Glutamatergic neuron (in vitro differentiated cells): Measurements from ENCODE around the gene ENPP3. TPM values are rescaled to one million over a fixed set of nuclear protein-coding genes. Genes with fewer than 3 reads are reported as not detected.

Experiments
- DNase-seq: peaks from one replicate; pipeline ENCODE4 v3.0.0; 2022
- H3K27ac Mint-ChIP-seq: one replicate; pipeline ENCODE4 v1.8.0; 2020; ENCODE audit warnings: mild to moderate bottlenecking, mixed read lengths, inconsistent platforms; ENCODE audit not compliant: unreplicated experiment
- H3K27me3 Mint-ChIP-seq: one replicate; pipeline ENCODE4 v1.8.0; 2020; ENCODE audit warnings: mild to moderate bottlenecking, moderate library complexity, mixed read lengths, inconsistent platforms; ENCODE audit not compliant: unreplicated experiment
- H3K36me3 Mint-ChIP-seq: one replicate; pipeline ENCODE4 v1.8.0; 2020; ENCODE audit warnings: mild to moderate bottlenecking, mixed read lengths, inconsistent platforms; ENCODE audit not compliant: unreplicated experiment
- H3K4me1 Mint-ChIP-seq: one replicate; pipeline ENCODE4 v1.8.0; 2020; ENCODE audit warnings: mild to moderate bottlenecking, low read depth, mixed read lengths, inconsistent platforms; ENCODE audit not compliant: unreplicated experiment
- H3K4me3 Mint-ChIP-seq: one replicate; pipeline ENCODE4 v1.8.0; 2020; ENCODE audit warnings: mild to moderate bottlenecking, mixed read lengths, inconsistent platforms; ENCODE audit not compliant: unreplicated experiment
- H3K9me3 Mint-ChIP-seq: one replicate; pipeline ENCODE4 v1.8.0; 2020; ENCODE audit warnings: mild to moderate bottlenecking, moderate library complexity, mixed read lengths, inconsistent platforms; ENCODE audit not compliant: unreplicated experiment
- CTCF ChIP-seq: fragments of 200-600 bp; sonication (generic); IDR thresholded peaks from one replicate; pipeline ENCODE4 v1.5.0; 2021; ENCODE audit not compliant: partially characterized antibody, unreplicated experiment
- total RNA-seq: library from RNA; stranded (reverse); fragmentation: NEBNext Ultra II Directional; extraction: Animal tissue kit (Norgen Biotek cat#: 25700); gene quantifications from one replicate; pipeline ENCODE4 v1.2.1, GENCODE V29; 2021; ENCODE audit not compliant: unreplicated experiment

ENPP3 gene
- total RNA-seq, 1 donor from 2014 or later: not detected

- no peaks in the 10 kb centered on the region for H3K9me3 Mint-ChIP-seq
- no peak overlapping the region for H3K4me3 Mint-ChIP-seq
These were observed 84.1 kb downstream of the ENPP3 start for GRCh38 chr6:131721161-131721560.

GRCh38 chr6:131724114-131724513 lies 87.0 kb downstream of the ENPP3 start:
- Mint-ChIP-seq H3K27ac (no peak overlapping the region), H3K27me3 (no peaks in the 10 kb centered on the region), H3K4me1 (no peaks in the 10 kb centered on the region), H3K36me3 (no peaks in the 10 kb centered on the region), H3K4me3 (no peak overlapping the region), H3K9me3 (no peaks in the 10 kb centered on the region)
- no peak for DNase-seq
- no peak for TF ChIP-seq CTCF

More at GRCh38 chr6:131721161-131721560, 84.1 kb downstream of the ENPP3 start:
- peaks cover 2% of the 10 kb centered on the region for H3K27me3 Mint-ChIP-seq
- no peaks in the 10 kb centered on the region for H3K36me3 Mint-ChIP-seq
- no peak for DNase-seq
- no peak overlapping the region for H3K27ac Mint-ChIP-seq
- no peak for TF ChIP-seq CTCF
- H3K4me1 Mint-ChIP-seq: no peaks in the 10 kb centered on the region

- Mint-ChIP-seq H3K36me3 (no peaks in the 10 kb centered on the region), H3K4me3 (no peak overlapping the region), H3K4me1 (no peaks in the 10 kb centered on the region), H3K27me3 (no peaks in the 10 kb centered on the region), H3K9me3 (no peaks in the 10 kb centered on the region), H3K27ac (no peak overlapping the region)
- no peak for TF ChIP-seq CTCF
- no peak for DNase-seq
These were observed 90.4 kb downstream of the ENPP3 start for GRCh38 chr6:131727467-131727866.

GRCh38 chr6:131727868-131728267 lies 90.8 kb downstream of the ENPP3 start:
- no peak for DNase-seq
- H3K36me3 Mint-ChIP-seq: no peaks in the 10 kb centered on the region
- TF ChIP-seq CTCF: no peak
- no peak overlapping the region for H3K4me3 Mint-ChIP-seq
- H3K9me3 Mint-ChIP-seq: no peaks in the 10 kb centered on the region
- no peaks in the 10 kb centered on the region for H3K27me3 Mint-ChIP-seq
- no peaks in the 10 kb centered on the region for H3K4me1 Mint-ChIP-seq
- no peak overlapping the region for H3K27ac Mint-ChIP-seq

GRCh38 chr6:131728296-131728939 lies 91.3 kb downstream of the ENPP3 start:
- no peak for DNase-seq
- no peak overlapping the region for H3K4me3 Mint-ChIP-seq
- no peaks in the 10 kb centered on the region for H3K4me1 Mint-ChIP-seq
- H3K27ac Mint-ChIP-seq: no peak overlapping the region
- no peak for TF ChIP-seq CTCF
- H3K9me3 Mint-ChIP-seq: no peaks in the 10 kb centered on the region
- H3K27me3 Mint-ChIP-seq: no peaks in the 10 kb centered on the region
- H3K36me3 Mint-ChIP-seq: no peaks in the 10 kb centered on the region
